Neural cell (in vitro differentiated cells): ENCODE measurements around the gene MEFV. TPM values are rescaled to one million over a fixed set of nuclear protein-coding genes. Genes with fewer than 3 reads are reported as not detected.

Experiments used
- H2AFZ ChIP-seq: fragments of 200-600, 300-800 bp; sonication (generic), shearing (Covaris generic); 2 replicates; pipeline ENCODE4 v1.6.0; 2014; ENCODE audit warnings: low read depth, mild to moderate bottlenecking, antibody characterized with exemption, low read length, moderate library complexity
- H3F3A ChIP-seq: fragments of 200-600 bp; shearing (Covaris generic); 2 replicates; pipeline ENCODE4 v1.6.1; 2016; ENCODE audit warnings: mild to moderate bottlenecking, moderate library complexity, mixed read lengths, antibody characterized with exemption, low read length; ENCODE audit not compliant: insufficient read depth, poor library complexity, severe bottlenecking
- H3K27ac ChIP-seq: fragments of 200-600, 300-800 bp; sonication (generic), shearing (Covaris generic); 2 replicates; pipeline ENCODE4 v1.5.1; 2014; ENCODE audit warnings: mild to moderate bottlenecking, low read length, moderate library complexity
- H3K27me3 ChIP-seq: fragments of 300-800, 200-600 bp; sonication (generic), shearing (Covaris generic); 2 replicates; pipeline ENCODE4 v1.6.0; 2014; ENCODE audit warnings: mild to moderate bottlenecking, low read depth, low read length, moderate library complexity; ENCODE audit not compliant: insufficient read depth
- H3K36me3 ChIP-seq: fragments of 300-800, 200-600 bp; sonication (generic), shearing (Covaris generic); 2 replicates; pipeline ENCODE4 v1.5.1; 2014; ENCODE audit warnings: mild to moderate bottlenecking, antibody characterized with exemption, low read length, moderate library complexity; ENCODE audit not compliant: insufficient read depth
- H3K4me2 ChIP-seq: fragments of 300-800, 200-600 bp; sonication (generic), shearing (Covaris generic); 2 replicates; pipeline ENCODE4 v1.6.0; 2014; ENCODE audit warnings: mild to moderate bottlenecking, low read length
- H3K4me3 ChIP-seq: fragments of 300-800, 200-600 bp; sonication (generic), shearing (Covaris generic); 2 replicates; pipeline ENCODE4 v1.5.1; 2014; ENCODE audit warnings: mild to moderate bottlenecking, low read length, moderate library complexity
- H3K79me2 ChIP-seq: fragments of 200-600 bp; shearing (Covaris generic); replicated peaks from 2 replicates; pipeline ENCODE4 v1.6.0; 2014; ENCODE audit warnings: mild to moderate bottlenecking, low read length, moderate library complexity; ENCODE audit not compliant: insufficient read depth
- H3K9ac ChIP-seq: fragments of 300-800, 200-600 bp; sonication (generic), shearing (Covaris generic); 2 replicates; pipeline ENCODE4 v1.6.1; 2016; ENCODE audit warnings: mild to moderate bottlenecking, low read length, mixed read lengths
- H3K9me2 ChIP-seq: fragments of 200-600 bp; shearing (Covaris generic); 2 replicates; pipeline ENCODE4 v1.6.1; 2016; ENCODE audit warnings: mild to moderate bottlenecking, low read length, mixed read lengths; ENCODE audit not compliant: insufficient read depth
- H3K9me3 ChIP-seq: fragments of 200-600, 300-800 bp; sonication (generic), shearing (Covaris generic); 2 replicates; pipeline ENCODE4 v1.6.1; 2016; ENCODE audit warnings: mild to moderate bottlenecking, mixed run types, low read length, moderate library complexity, mixed read lengths
- H4K20me1 ChIP-seq: fragments of 200-600 bp; shearing (Covaris generic); 2 replicates; pipeline ENCODE4 v1.6.1; 2016; ENCODE audit warnings: mild to moderate bottlenecking, mixed run types; ENCODE audit not compliant: insufficient read depth
- CTCF ChIP-seq: fragments of 450-650 bp; IDR thresholded peaks from 2 replicates; pipeline ENCODE4 v1.5.1; 2014; ENCODE audit warnings: antibody characterized with exemption, mild to moderate bottlenecking, moderate library complexity; ENCODE audit not compliant: poor library complexity, severe bottlenecking
- EP300 ChIP-seq: fragments of 450-650 bp; conservative IDR thresholded peaks from 2 replicates; pipeline ENCODE4 v1.6.1; 2014; ENCODE audit warnings: antibody characterized with exemption, mild to moderate bottlenecking, moderate library complexity; ENCODE audit not compliant: poor library complexity, severe bottlenecking
- EZH2 ChIP-seq: fragments of 200-600, 300-800 bp; shearing (Covaris generic), sonication (generic); IDR thresholded peaks from 2 replicates; pipeline ENCODE4 v1.6.1; 2014; ENCODE audit warnings: antibody characterized with exemption, low read length, borderline replicate concordance, mild to moderate bottlenecking; ENCODE audit not compliant: insufficient read depth, poor library complexity, severe bottlenecking
- MXI1 ChIP-seq: fragments of 450-650 bp; conservative IDR thresholded peaks from 2 replicates; pipeline ENCODE4 v1.6.1; 2014; ENCODE audit warnings: antibody characterized with exemption, mild to moderate bottlenecking; ENCODE audit not compliant: poor library complexity, severe bottlenecking
- POLR2AphosphoS5 ChIP-seq: IDR thresholded peaks from 2 replicates; pipeline ENCODE4 v1.6.1; 2012
- RAD21 ChIP-seq: fragments of 450-650 bp; conservative IDR thresholded peaks from 2 replicates; pipeline ENCODE4 v1.6.1; 2014; ENCODE audit warnings: antibody characterized with exemption, mild to moderate bottlenecking, moderate library complexity
- REST ChIP-seq: IDR thresholded peaks from 2 replicates; pipeline ENCODE4 v1.6.1; 2012; ENCODE audit warnings: borderline replicate concordance
- SMC3 ChIP-seq: fragments of 450-650 bp; conservative IDR thresholded peaks from 2 replicates; pipeline ENCODE4 v1.6.1; 2014; ENCODE audit warnings: antibody characterized with exemption, mild to moderate bottlenecking, moderate library complexity; ENCODE audit not compliant: poor library complexity
- TAF1 ChIP-seq: IDR thresholded peaks from 2 replicates; pipeline ENCODE4 v1.6.1; 2012; ENCODE audit warnings: low read depth
- polyA plus RNA-seq: library from polyadenylated mRNA; depleted of rRNA; stranded (reverse); fragments of >200 nt; gene quantifications from 2 replicates; pipeline ENCODE4 v1.2.3, GENCODE V29; 2014

The MEFV gene
- polyA plus RNA-seq, 1 donor from 2014 or later: not detected

- Histone ChIP-seq H3F3A (no peaks in the 10 kb centered on the region), H4K20me1 (no peaks in the 10 kb centered on the region), H3K4me3 (no peak overlapping the region), H3K27ac (no peak overlapping the region), H2AFZ (no peak overlapping the region), H3K79me2 (no peaks in the 10 kb centered on the region), H3K9ac (no peak overlapping the region), H3K9me3 (no peaks in the 10 kb centered on the region), H3K36me3 (no peaks in the 10 kb centered on the region), H3K27me3 (peaks cover 45% of the 10 kb centered on the region), H3K9me2 (no peaks in the 10 kb centered on the region), H3K4me2 (no peak overlapping the region)
- TF ChIP-seq EZH2 (no peak), POLR2AphosphoS5 (no peak), CTCF (no peak), REST (no peak), MXI1 (no peak), TAF1 (no peak), SMC3 (no peak), EP300 (no peak), RAD21 (no peak)
These were observed 60.5 kb downstream of the MEFV start for GRCh38 chr16:3195975-3196374.

- H3K9me2 ChIP-seq: no peaks in the 10 kb centered on the region
- H2AFZ ChIP-seq: no peak overlapping the region
- no peaks in the 10 kb centered on the region for H3K36me3 ChIP-seq
- no peaks in the 10 kb centered on the region for H3K9me3 ChIP-seq
- H3K4me3 ChIP-seq: no peak overlapping the region
- H3K4me2 ChIP-seq: no peak overlapping the region
- no peak overlapping the region for H3K27ac ChIP-seq
- TF ChIP-seq TAF1 (no peak), EP300 (no peak), MXI1 (no peak), CTCF (no peak), SMC3 (no peak), EZH2 (no peak), RAD21 (no peak), POLR2AphosphoS5 (no peak), REST (no peak)
- H3K27me3 ChIP-seq: peaks cover 56% of the 10 kb centered on the region
- H3K79me2 ChIP-seq: no peaks in the 10 kb centered on the region
- no peaks in the 10 kb centered on the region for H4K20me1 ChIP-seq
- H3K9ac ChIP-seq: no peak overlapping the region
- no peaks in the 10 kb centered on the region for H3F3A ChIP-seq
These were observed 61.6 kb downstream of the MEFV start for GRCh38 chr16:3194792-3195191.
